T-helper 17 cell (primary cell): ENCODE results near the gene ZSWIM6. TPM values are rescaled to one million over a fixed set of nuclear protein-coding genes. Genes with fewer than 3 reads are reported as not detected.
A peak's percentile ranks its signal among the peaks of the same experiment; 100 is the strongest.

Experiments used
- ATAC-seq: fragments of 150-1000 bp; cut with Tn5 transposase; 2 replicates; pipeline ENCODE4 v1.10.0; 2021; ENCODE audit warnings: mild to moderate bottlenecking, moderate library complexity
- DNase-seq, 3 donors: peaks; one replicate each; pipeline versions ENCODE4 v3.0.0 to v3.0.0-alpha.2; 2020 to 2021
- H3K9me3 ChIP-seq: one replicate; pipeline ENCODE4 v1.7.0; 2013; ENCODE audit warnings: low read length, mild to moderate bottlenecking; ENCODE audit not compliant: control insufficient read depth, poor library complexity, severe bottlenecking
- H3K27ac Mint-ChIP-seq: one replicate; pipeline ENCODE4 v1.8.0; 2022; ENCODE audit warnings: mild to moderate bottlenecking, moderate library complexity, mixed read lengths
- H3K27me3 Mint-ChIP-seq: one replicate; pipeline ENCODE4 v1.8.0; 2022; ENCODE audit warnings: mixed read lengths
- H3K36me3 Mint-ChIP-seq: one replicate; pipeline ENCODE4 v1.8.0; 2022; ENCODE audit warnings: low read depth, mixed read lengths
- H3K4me1 Mint-ChIP-seq: one replicate; pipeline ENCODE4 v1.8.0; 2022; ENCODE audit warnings: mild to moderate bottlenecking, mixed read lengths
- H3K4me3 Mint-ChIP-seq: one replicate; pipeline ENCODE4 v1.8.0; 2022; ENCODE audit warnings: mild to moderate bottlenecking, moderate library complexity, mixed read lengths
- total RNA-seq, 4 donors: library from RNA in 2 of 4; stranded (reverse) in 2 of 4; gene quantifications; one replicate each; pipeline ENCODE4 v1.2.3 and lab custom pipeline; 2022 to 2026

ZSWIM6 gene
- total RNA-seq, 2 donors from 2014 or later = 6.5 to 8.7 TPM

DNA sequence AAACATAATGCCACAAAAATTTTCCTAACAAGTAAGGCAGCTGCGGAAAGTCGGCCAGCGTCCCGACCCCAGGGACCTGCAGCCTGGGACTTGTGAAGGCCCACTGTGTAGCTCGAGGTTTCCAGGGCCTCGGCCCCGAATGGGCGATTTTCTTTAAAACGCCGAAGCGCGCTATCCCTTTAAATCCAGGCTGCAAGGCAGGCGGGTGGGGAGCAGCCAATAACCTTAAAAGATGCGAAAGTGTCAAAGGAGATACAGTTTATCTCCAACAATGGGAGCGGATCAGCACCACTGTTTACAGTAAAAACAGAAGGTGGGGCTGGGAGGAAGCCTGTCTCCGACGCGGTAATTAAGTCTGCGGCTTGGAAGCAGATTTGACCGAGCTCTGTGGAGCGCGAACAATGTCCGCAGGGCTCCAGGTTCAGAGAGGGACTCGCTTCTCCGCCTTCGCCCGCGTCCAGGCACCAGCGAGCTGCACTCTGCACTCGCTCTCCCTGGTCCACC, 1.7 kb upstream of the ZSWIM6 start:
- DNase-seq (no peak), ATAC-seq (no peak)
- Mint-ChIP-seq H3K36me3 (peaks cover 5% of the 10 kb centered on the region), H3K27ac (peak overlapping the region; percentile 94), H3K27me3 (peaks cover 33% of the 10 kb centered on the region), H3K4me1 (peaks cover 36% of the 10 kb centered on the region), H3K4me3 (peak overlapping the region; percentile 94)
- no peaks in the 10 kb centered on the region for H3K9me3 ChIP-seq

DNA sequence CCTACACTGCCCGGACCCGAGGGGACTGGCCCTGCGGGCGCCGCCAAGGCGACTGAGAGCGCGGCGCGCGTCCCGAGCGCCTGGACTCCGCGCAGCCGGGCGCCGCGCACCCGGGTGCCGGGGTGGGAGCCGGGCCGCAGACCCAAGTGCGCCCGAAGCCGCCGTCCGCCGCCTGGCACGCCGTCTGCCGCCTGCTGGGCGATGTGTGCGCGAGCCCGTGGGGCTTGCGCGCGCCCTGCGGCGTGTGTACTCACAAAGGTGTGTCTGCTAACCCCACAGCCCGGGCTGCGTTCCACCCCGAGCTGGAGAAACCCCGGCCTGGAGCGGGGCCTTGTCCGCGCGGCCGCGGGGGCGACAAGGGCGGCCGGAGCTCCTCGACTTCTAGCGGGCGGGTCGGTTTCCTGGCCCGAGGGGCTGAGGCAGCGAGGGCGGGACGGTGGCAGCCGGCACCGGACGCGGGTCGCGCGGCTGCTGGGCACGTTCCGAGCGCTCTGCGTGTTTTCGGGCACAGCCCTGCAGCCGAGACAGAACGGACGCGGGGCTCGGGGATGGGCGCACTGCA, 1.1 kb upstream of the ZSWIM6 start:
- Mint-ChIP-seq H3K4me1 (peaks cover 39% of the 10 kb centered on the region), H3K27me3 (peaks cover 33% of the 10 kb centered on the region), H3K27ac (peak overlapping the region; percentile 94), H3K4me3 (peak overlapping the region; percentile 94), H3K36me3 (peaks cover 5% of the 10 kb centered on the region)
- no peaks in the 10 kb centered on the region for H3K9me3 ChIP-seq
- peak; percentile 43 for ATAC-seq
- peak; percentile 65 to 71 (median 67) for DNase-seq

DNA sequence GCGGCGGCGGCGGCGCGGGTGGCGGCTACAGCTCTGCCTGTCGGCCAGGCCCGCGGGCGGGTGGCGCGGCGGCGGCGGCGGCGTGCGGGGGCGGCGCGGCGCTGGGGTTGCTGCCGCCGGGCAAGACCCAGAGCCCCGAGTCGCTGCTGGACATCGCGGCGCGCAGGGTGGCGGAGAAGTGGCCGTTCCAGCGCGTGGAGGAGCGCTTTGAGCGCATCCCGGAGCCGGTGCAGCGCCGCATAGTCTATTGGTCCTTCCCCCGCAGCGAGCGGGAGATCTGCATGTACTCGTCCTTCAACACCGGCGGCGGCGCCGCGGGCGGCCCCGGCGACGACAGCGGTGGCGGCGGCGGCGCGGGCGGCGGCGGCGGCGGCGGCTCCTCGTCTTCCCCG, 296 bp downstream of the ZSWIM6 start:
- Mint-ChIP-seq H3K36me3 (peaks cover 9% of the 10 kb centered on the region), H3K27me3 (peaks cover 24% of the 10 kb centered on the region), H3K4me1 (peaks cover 47% of the 10 kb centered on the region), H3K27ac (peak overlapping the region; percentile 89), H3K4me3 (peak overlapping the region; percentile 94)
- ATAC-seq (peak; percentile 1), DNase-seq (peak in 2 of 3 donors; percentile 29 to 38)
- H3K9me3 ChIP-seq = no peaks in the 10 kb centered on the region

DNA sequence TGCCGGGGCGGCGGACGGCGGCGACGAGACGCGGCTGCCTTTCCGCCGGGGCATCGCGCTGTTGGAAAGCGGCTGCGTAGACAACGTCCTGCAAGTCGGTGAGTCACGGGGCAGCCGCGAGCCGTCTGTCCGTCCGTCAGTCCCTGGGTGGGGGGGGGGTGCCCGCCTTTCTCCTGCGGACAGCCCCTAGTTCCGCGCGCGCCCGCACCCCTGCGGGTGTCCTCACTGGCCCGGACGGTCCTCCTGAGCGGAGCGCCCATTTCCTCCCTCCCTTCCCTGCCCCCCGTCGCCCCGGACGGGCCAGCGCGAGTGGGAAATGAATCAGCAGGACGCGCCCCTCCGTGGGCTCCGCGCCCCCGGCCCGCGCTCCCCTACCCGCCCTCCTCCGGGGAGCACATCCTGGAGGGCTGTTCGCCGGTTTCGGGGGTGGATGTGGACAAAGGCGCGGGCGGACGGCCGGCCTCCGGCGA, 828 bp downstream of the ZSWIM6 start:
- Mint-ChIP-seq H3K4me1 (peaks cover 47% of the 10 kb centered on the region), H3K4me3 (peak overlapping the region; percentile 94), H3K27ac (no peak overlapping the region), H3K36me3 (peaks cover 9% of the 10 kb centered on the region), H3K27me3 (peaks cover 18% of the 10 kb centered on the region)
- DNase-seq (peak; percentile 10 to 26 (median 22)), ATAC-seq (no peak)
- no peaks in the 10 kb centered on the region for H3K9me3 ChIP-seq

DNA sequence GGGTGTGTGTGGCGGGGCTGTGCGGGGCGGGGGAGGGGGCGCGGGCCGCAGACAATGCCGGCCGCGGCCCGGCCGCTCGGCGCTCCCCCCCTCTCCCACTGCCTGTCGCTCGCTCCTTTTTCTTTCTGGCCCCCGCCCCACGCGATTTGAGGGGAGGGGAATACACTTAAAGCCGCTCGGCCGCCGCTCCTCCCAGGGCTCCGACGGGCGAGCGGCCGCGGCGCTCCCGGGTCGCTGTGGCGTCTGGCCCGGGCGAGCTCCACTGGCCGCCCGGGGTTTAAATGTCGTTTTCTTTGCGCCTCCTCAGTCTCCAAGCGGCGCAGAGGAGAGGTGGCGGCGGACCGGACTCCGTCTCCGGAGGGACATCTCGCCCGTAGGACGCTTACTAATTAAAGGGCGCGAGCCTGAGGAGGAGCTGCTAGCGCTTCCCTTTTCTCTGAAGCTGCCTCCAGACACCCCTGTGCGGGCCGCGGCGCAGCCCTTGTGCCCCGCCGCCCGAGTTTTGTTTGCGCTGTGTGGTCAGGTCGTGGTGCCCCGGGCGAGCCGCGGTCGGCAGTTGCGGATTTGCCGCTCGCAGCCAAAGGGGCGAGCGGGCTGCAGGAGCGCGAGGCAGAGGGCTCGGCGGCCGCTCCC, 1.4 kb downstream of the ZSWIM6 start:
- ATAC-seq (no peak), DNase-seq (peak in 2 of 3 donors; percentile 11 to 13)
- peak overlapping the region; percentile 80 for H3K27ac Mint-ChIP-seq
- no peaks in the 10 kb centered on the region for H3K9me3 ChIP-seq
- H3K27me3 Mint-ChIP-seq = peaks cover 13% of the 10 kb centered on the region
- H3K36me3 Mint-ChIP-seq = peaks cover 9% of the 10 kb centered on the region
- H3K4me1 Mint-ChIP-seq = peaks cover 44% of the 10 kb centered on the region
- peak overlapping the region; percentile 94 for H3K4me3 Mint-ChIP-seq

DNA sequence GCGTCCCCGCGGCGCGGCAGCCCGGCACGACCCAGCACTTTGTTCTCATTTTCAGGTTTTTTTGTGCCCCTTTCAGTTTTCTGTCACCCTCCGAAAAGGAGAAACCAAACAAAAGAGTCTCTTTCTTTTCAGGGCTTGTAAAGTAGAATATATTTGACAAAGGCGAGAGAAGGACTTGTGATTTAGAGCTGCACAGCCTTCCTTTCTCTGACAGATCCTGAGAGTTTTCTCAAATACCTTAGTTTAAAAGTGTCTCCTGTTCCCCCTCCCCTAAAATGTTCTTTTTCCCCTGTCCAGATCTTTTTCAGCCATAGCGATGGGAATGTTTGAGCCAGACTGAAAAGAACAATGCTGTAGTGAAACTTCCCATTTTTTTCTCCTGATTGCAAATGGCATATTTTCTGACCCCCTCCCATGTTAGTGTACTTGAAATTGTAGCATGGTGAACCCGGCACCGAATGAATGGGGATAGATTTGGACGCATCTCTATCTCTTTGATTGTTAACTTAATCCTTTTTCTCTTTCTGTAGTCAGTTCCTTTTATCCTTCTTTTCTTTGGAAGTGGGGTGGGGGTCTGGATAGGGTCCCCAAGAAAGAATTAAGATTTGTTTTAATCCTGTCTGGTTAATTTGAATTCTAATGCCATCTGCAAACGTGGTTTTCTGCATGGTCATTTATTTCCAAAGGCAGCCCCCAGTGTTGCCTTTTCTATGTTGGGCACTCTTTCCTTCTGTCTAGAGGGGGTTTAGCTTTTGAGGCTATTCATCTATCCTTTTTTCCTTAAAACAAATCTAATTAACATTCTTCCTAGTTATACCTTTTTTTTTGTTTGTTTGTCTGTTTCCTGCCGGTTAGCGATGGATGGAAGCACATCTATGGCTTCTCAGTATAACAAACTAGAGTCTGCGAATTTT, 2.2 kb downstream of the ZSWIM6 start:
- no peaks in the 10 kb centered on the region for H3K9me3 ChIP-seq
- H3K4me1 Mint-ChIP-seq = peaks cover 37% of the 10 kb centered on the region
- H3K36me3 Mint-ChIP-seq = peaks cover 7% of the 10 kb centered on the region
- H3K27me3 Mint-ChIP-seq = peaks cover 5% of the 10 kb centered on the region
- peak overlapping the region; percentile 94 for H3K4me3 Mint-ChIP-seq
- DNase-seq (no peak), ATAC-seq (no peak)
- H3K27ac Mint-ChIP-seq = peak overlapping the region; percentile 80

DNA sequence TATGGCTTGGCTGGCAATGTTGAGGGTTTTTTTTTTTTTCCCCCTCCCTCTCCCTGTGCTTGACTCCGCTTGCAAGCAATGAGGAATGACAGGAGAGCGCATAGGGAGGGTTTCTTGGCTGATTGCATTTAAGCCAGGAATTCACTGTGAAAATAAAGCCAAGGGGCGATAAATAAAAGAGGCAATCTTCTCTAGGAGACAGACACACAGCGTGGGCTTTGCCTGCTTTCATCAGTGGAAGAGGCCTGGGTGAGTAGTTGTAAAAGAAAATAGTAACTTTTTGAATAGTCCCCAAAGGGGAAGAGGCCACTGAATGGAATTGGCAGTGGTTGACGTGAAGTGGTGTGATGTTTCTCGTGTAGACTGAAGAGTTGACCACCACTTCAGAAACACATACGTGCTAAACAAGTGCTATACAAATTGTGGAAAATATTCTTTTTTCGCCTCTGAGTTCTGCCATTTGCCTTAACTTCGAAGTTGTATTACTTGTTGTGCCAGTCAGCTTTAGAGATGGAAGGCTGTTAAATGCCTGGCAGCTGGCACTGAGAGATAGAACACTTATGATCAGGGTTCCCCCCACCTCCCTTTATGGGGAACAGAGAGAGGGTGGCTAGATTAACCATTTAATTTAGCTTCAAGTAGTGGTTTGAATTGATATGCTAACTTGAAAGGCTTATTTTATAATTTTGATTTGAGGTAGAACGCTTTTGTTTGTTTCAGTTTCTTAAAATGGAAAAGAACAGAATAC, 3.0 kb downstream of the ZSWIM6 start:
- DNase-seq (no peak), ATAC-seq (no peak)

DNA sequence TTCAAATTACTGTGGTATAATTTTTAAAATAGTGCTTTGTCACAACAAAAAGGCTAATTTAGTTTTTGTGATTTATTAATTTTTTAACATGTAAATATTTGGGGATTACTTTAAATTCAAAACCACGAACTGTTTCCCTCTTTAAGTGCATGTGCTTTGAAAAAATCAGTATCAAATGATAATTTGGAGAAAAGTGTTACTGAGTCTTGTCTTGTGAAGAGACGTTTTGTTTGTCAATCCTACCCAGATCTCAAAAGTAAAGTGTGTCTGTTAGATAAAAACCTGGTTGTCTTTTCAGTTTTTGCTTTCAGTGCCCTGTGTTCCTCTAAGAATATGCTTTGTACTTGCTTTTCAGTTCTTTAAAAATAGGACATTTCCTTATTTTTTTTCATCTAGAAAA, 7.7 kb downstream of the ZSWIM6 start:
- peaks cover 4% of the 10 kb centered on the region for H3K36me3 Mint-ChIP-seq
- H3K27ac Mint-ChIP-seq = no peak overlapping the region
- no peak for DNase-seq
- ATAC-seq = no peak
- no peaks in the 10 kb centered on the region for H3K9me3 ChIP-seq
- H3K27me3 Mint-ChIP-seq = no peaks in the 10 kb centered on the region
- no peak overlapping the region for H3K4me3 Mint-ChIP-seq
- H3K4me1 Mint-ChIP-seq = peaks cover 33% of the 10 kb centered on the region

More for the DNA sequence above, 3.0 kb downstream of the ZSWIM6 start:
- Mint-ChIP-seq H3K27ac (peak overlapping the region; percentile 80), H3K27me3 (no peaks in the 10 kb centered on the region), H3K4me1 (peaks cover 33% of the 10 kb centered on the region), H3K4me3 (peak overlapping the region; percentile 94), H3K36me3 (peaks cover 7% of the 10 kb centered on the region)
- no peaks in the 10 kb centered on the region for H3K9me3 ChIP-seq

DNA sequence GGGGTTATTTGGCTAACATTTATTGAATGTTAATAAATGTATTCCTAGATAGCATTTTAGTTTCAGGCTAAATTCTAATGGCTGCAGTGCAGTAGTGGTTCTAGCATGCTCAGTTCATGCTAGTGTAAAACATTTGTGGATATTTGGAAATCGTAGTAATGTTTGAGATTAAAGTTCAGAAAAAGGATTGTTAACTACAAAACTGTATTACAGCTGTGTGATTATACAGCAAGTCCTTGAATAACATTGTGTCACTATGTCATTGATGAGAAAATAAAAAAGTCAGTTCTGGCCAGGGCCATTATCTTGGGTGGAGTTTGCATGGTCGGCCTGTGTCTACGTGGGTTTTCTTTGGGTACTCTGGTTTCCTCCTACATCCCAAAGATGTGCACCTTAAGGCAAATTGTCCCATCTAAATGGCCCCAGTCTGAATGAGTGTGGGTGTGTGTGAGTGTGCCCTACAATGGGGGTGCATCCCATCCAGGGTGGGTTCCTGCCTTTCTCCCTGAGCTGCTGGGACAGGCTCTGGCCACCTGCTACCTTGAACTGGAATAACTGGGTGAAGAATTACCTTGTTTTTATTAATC, 8.8 kb downstream of the ZSWIM6 start:
- Mint-ChIP-seq H3K36me3 (peaks cover 4% of the 10 kb centered on the region), H3K4me3 (no peak overlapping the region), H3K27me3 (no peaks in the 10 kb centered on the region), H3K27ac (no peak overlapping the region), H3K4me1 (peaks cover 27% of the 10 kb centered on the region)
- ATAC-seq = peak; percentile 12
- H3K9me3 ChIP-seq = no peaks in the 10 kb centered on the region
- no peak for DNase-seq

DNA sequence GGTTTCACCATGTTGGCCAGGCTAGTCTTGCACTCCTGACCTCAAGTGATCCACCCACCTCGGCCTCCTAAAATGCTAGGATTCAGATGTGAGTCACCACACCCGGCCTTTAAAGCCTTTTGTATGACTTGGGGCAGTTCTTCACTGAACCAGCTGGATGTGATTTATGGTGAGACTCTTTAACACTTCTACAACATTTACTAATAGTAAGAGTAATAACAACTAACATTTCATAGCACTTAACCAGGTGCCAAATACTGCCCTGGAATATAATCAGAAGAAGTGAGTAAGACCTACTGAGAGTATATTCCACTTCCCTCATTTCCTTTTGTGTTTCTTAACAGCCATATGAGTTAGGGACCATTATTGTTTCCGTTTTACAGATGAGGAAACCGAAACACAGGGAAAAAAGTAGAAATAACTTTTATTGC, 10.0 kb downstream of the ZSWIM6 start:
- ATAC-seq (peak; percentile 20), DNase-seq (no peak)
- no peak overlapping the region for H3K4me3 Mint-ChIP-seq
- no peaks in the 10 kb centered on the region for H3K36me3 Mint-ChIP-seq
- H3K27ac Mint-ChIP-seq = no peak overlapping the region
- no peaks in the 10 kb centered on the region for H3K27me3 Mint-ChIP-seq
- no peaks in the 10 kb centered on the region for H3K9me3 ChIP-seq
- peaks cover 19% of the 10 kb centered on the region for H3K4me1 Mint-ChIP-seq

DNA sequence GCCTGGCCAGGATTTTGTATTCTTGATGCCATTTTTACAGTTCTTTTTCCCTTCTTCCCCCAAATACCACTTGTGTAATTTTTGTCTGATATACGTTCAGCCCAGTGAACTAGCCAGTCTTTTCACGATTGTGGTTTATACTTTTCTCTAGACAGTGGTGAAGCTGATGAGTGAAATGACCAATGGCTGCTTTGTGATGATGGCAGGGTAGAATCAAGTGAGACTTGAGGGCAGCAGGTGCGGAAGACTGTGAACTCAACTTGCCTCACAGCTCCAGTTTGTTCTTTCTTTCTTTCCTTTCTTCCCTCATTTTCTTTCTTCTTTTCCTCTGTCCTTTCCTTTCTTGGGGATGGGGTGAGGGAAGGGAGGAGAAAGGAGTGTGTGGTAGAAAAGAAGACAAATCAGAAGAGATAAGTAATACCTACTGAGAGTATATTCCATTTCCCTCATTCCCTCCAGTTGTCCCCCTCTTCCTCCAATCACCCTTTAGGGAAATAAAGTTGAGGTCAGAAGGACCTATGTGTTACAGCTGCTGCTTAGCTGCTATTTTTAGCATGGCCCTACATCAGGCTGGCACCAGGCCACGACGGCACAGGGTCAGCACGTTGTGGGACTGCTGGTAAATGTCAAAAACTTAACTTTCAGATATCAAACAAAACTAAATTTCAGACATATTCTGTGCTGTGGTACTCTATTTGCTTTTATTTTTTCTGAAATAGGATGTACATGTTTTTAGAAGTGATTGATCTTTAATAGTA, 12.3 kb downstream of the ZSWIM6 start:
- Mint-ChIP-seq H3K4me3 (peak overlapping the region; percentile 49), H3K27ac (no peak overlapping the region), H3K4me1 (peaks cover 21% of the 10 kb centered on the region), H3K27me3 (no peaks in the 10 kb centered on the region), H3K36me3 (no peaks in the 10 kb centered on the region)
- H3K9me3 ChIP-seq = no peaks in the 10 kb centered on the region
- ATAC-seq (no peak), DNase-seq (no peak)

DNA sequence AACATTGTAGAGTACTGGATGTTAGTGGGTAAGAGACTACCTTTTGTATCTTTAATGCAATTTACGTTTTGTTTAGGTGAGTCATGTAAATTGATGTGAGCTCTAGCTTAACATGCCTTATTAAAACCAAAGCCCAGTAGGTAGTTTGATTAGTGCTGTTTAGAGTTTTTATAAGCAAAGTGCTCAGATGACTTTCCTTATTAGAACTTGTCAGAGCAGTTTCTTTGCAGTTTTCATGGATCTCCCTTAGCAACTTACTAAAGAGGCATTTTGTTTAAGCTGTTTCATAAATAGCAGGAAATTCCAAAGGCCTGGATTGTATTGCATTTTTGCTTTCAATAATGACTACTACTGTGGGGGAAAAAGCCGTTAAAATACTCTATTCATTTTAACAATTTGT, 14.5 kb downstream of the ZSWIM6 start:
- Mint-ChIP-seq H3K36me3 (no peaks in the 10 kb centered on the region), H3K27me3 (no peaks in the 10 kb centered on the region), H3K27ac (no peak overlapping the region), H3K4me3 (no peak overlapping the region), H3K4me1 (peaks cover 22% of the 10 kb centered on the region)
- DNase-seq (no peak), ATAC-seq (no peak)
- no peaks in the 10 kb centered on the region for H3K9me3 ChIP-seq
